ENCODE results near the gene PROM1.

The PROM1 gene

GRCh38 chr4:16114546-16114945 lies 30.7 kb upstream of the PROM1 start:
- Mint-ChIP-seq H3K4me3 (no peak overlapping the region), H3K27ac (no peak overlapping the region), H3K36me3 (ENCODE audit: low read depth) (no peaks in the 10 kb centered on the region), H3K4me1 (no peaks in the 10 kb centered on the region), H3K27me3 (ENCODE audit: low read depth, poor library complexity) (peaks cover 33% of the 10 kb centered on the region), H3K9me3 (no peaks in the 10 kb centered on the region)
- no peak for TF ChIP-seq CTCF (IDR thresholded peaks at IDR 0.05)
- DNase-seq: no peak

GRCh38 chr4:16113741-16114140 lies 29.9 kb upstream of the PROM1 start:
- Mint-ChIP-seq H3K27ac (no peak overlapping the region), H3K36me3 (ENCODE audit: low read depth) (no peaks in the 10 kb centered on the region), H3K9me3 (no peaks in the 10 kb centered on the region), H3K27me3 (ENCODE audit: low read depth, poor library complexity) (peaks cover 40% of the 10 kb centered on the region), H3K4me3 (no peak overlapping the region), H3K4me1 (no peaks in the 10 kb centered on the region)
- no peak for TF ChIP-seq CTCF (IDR thresholded peaks at IDR 0.05)
- no peak for DNase-seq

- Mint-ChIP-seq H3K36me3 (ENCODE audit: low read depth) (no peaks in the 10 kb centered on the region), H3K4me3 (no peak overlapping the region), H3K9me3 (no peaks in the 10 kb centered on the region), H3K4me1 (no peaks in the 10 kb centered on the region), H3K27ac (no peak overlapping the region), H3K27me3 (ENCODE audit: low read depth, poor library complexity) (peaks cover 47% of the 10 kb centered on the region)
- no peak for DNase-seq
- TF ChIP-seq CTCF (IDR thresholded peaks at IDR 0.05): no peak
Measured at GRCh38 chr4:16111533-16111932, 27.7 kb upstream of the PROM1 start.

- TF ChIP-seq CTCF (IDR thresholded peaks at IDR 0.05): no peak
- Mint-ChIP-seq H3K4me3 (no peak overlapping the region), H3K9me3 (no peaks in the 10 kb centered on the region), H3K27ac (no peak overlapping the region), H3K27me3 (ENCODE audit: low read depth, poor library complexity) (peaks cover 44% of the 10 kb centered on the region), H3K36me3 (ENCODE audit: low read depth) (no peaks in the 10 kb centered on the region), H3K4me1 (no peaks in the 10 kb centered on the region)
- DNase-seq: no peak
Measured at GRCh38 chr4:16110661-16111290, 27.0 kb upstream of the PROM1 start.

GRCh38 chr4:16110199-16110598 lies 26.4 kb upstream of the PROM1 start:
- H3K9me3 Mint-ChIP-seq: no peaks in the 10 kb centered on the region
- H3K4me1 Mint-ChIP-seq: no peaks in the 10 kb centered on the region
- DNase-seq: no peak
- no peak for TF ChIP-seq CTCF (IDR thresholded peaks at IDR 0.05)
- H3K4me3 Mint-ChIP-seq: no peak overlapping the region
- H3K27ac Mint-ChIP-seq: no peak overlapping the region
- H3K36me3 Mint-ChIP-seq (ENCODE audit: low read depth): no peaks in the 10 kb centered on the region
- H3K27me3 Mint-ChIP-seq (ENCODE audit: low read depth, poor library complexity): peaks cover 41% of the 10 kb centered on the region

GRCh38 chr4:16109256-16109655 lies 25.4 kb upstream of the PROM1 start:
- no peak overlapping the region for H3K4me3 Mint-ChIP-seq
- H3K9me3 Mint-ChIP-seq: no peaks in the 10 kb centered on the region
- no peak for DNase-seq
- H3K27ac Mint-ChIP-seq: no peak overlapping the region
- no peaks in the 10 kb centered on the region for H3K4me1 Mint-ChIP-seq
- no peak for TF ChIP-seq CTCF (IDR thresholded peaks at IDR 0.05)
- peaks cover 34% of the 10 kb centered on the region for H3K27me3 Mint-ChIP-seq (ENCODE audit: low read depth, poor library complexity)
- no peaks in the 10 kb centered on the region for H3K36me3 Mint-ChIP-seq (ENCODE audit: low read depth)
